ENCODE measurements around the gene TMPRSS2.

DNA sequence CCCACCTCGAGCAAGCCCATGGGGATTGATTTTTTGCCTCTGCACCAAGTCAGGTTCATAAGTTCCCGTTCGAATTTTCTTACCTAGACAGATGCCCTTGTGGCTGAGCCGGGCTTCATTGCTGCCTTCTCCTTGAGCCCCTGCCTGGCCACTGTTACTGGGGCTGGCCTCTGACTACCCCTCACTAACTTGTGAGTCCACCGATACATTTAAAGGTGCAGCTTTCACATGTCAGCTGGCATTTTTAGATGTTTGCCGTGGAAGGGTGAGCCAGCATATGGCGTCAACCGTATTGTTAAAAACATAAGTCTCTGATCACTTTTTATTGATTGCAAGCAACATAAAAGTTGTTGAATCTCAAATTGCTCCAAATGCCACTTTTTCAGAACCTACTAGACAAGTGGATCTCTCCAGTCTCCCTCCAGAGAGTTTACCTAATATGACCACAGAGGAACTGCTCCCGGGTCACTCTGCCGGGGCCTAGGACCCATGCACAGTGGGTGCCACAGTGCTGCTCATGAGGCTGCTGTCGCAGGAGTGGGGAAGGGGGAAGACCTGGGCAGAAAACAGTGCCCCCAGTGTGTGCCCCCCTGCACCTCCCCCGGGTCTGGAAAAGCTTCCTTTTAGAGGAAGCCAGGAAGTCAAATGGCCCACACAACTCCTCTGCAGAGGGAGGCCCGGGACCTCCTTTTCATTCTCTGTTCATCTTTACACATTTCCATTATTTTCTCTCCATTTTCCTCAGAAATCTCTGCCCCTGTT lies 63.1 kb downstream of the TMPRSS2 start:
- no peak for TF ChIP-seq GATA3 (IDR thresholded peaks at IDR 0.05; ENCODE audit: low read depth, low read length)
- TF ChIP-seq GATA2 (IDR thresholded peaks at IDR 0.05; ENCODE audit: low read depth, low read length), result no peak

All from SH-SY5Y (cell line).